Thoracic aorta (tissue), 2 donors: Measurements from ENCODE around the gene UNC45A. TPM values are rescaled to one million over a fixed set of nuclear protein-coding genes. Genes with fewer than 3 reads are reported as not detected.
"Not testable (repeated sequence)": the region's sequence is repeated elsewhere in the genome, so short reads cannot be mapped to it uniquely, and the experiment has no call there.

Source experiments
- ATAC-seq: fragments of 150-250 bp; one replicate; pipeline ENCODE4 v1.8.0; 2017; ENCODE audit warnings: low read depth; ENCODE audit not compliant: insufficient number of reproducible peaks, low FRiP score
- DNase-seq: peaks from one replicate; pipeline ENCODE4 v3.0.0-alpha.2; 2020; ENCODE audit warnings: low spot score
- H3K27ac ChIP-seq, 2 donors: fragments of 200-600 bp; sonication (generic); 1 replicate in 1 of 2; 2 replicates in 1 of 2; pipeline ENCODE4 v1.5.1; 2016; ENCODE audit warnings: mild to moderate bottlenecking in 2 of 2, moderate library complexity in 2 of 2
- H3K27me3 ChIP-seq: fragments of 200-600 bp; sonication (generic); replicated peaks from 2 replicates; pipeline ENCODE4 v1.6.0; 2016; ENCODE audit warnings: mild to moderate bottlenecking; ENCODE audit not compliant: insufficient read depth
- H3K36me3 ChIP-seq: fragments of 200-600 bp; sonication (generic); one replicate; pipeline ENCODE4 v1.5.1; 2016
- H3K4me1 ChIP-seq, 2 donors: fragments of 200-600 bp; sonication (generic); 1 replicate in 1 of 2; 2 replicates in 1 of 2; pipeline versions ENCODE4 v1.5.1 to v1.6.0; 2016; ENCODE audit warnings: low read depth in 2 of 2, mild to moderate bottlenecking in 1 of 2; ENCODE audit not compliant: control insufficient read depth in 1 of 2
- H3K4me3 ChIP-seq: fragments of 200-600 bp; sonication (generic); 2 replicates; pipeline ENCODE4 v1.5.1; 2016; ENCODE audit warnings: mild to moderate bottlenecking
- H3K9me3 ChIP-seq: fragments of 200-600 bp; sonication (generic); 2 replicates; pipeline ENCODE4 v1.5.1; 2016
- CTCF ChIP-seq: fragments of 200-600 bp; sonication (generic); IDR thresholded peaks from one replicate; pipeline ENCODE4 v1.5.1; 2019; ENCODE audit warnings: antibody characterized with exemption
- total RNA-seq, 2 donors: library from RNA; depleted of rRNA; stranded (reverse); fragments of >200 nt; gene quantifications; one replicate each; pipeline versions ENCODE4 v1.1.0 to v1.2.3, GENCODE V29; 2016

The UNC45A gene
- total RNA-seq, 2 donors from 2014 or later: 54.0 to 65.5 TPM

GRCh38 chr15:90917569-90917968 lies 17.5 kb upstream of the UNC45A start:
- no peak for ATAC-seq
- H3K36me3 ChIP-seq: peaks cover 70% of the 10 kb centered on the region

GRCh38 chr15:90918034-90918788 lies 16.9 kb upstream of the UNC45A start:
- peaks cover 64% of the 10 kb centered on the region for H3K36me3 ChIP-seq
- H3K27me3 ChIP-seq: no peaks in the 10 kb centered on the region
- no peak for ATAC-seq
- H3K4me1 ChIP-seq: no peaks in the 10 kb centered on the region
- no peak overlapping the region for H3K27ac ChIP-seq
- H3K4me3 ChIP-seq: no peak overlapping the region
- no peaks in the 10 kb centered on the region for H3K9me3 ChIP-seq
- TF ChIP-seq CTCF: no peak
- no peak for DNase-seq

More at GRCh38 chr15:90917569-90917968, 17.5 kb upstream of the UNC45A start:
- no peak overlapping the region for H3K27ac ChIP-seq
- H3K4me1 ChIP-seq: no peaks in the 10 kb centered on the region
- no peaks in the 10 kb centered on the region for H3K9me3 ChIP-seq
- no peak overlapping the region for H3K4me3 ChIP-seq
- no peak for DNase-seq
- no peaks in the 10 kb centered on the region for H3K27me3 ChIP-seq
- TF ChIP-seq CTCF: no peak

GRCh38 chr15:90918835-90919234 lies 16.2 kb upstream of the UNC45A start:
- no peak for ATAC-seq
- DNase-seq: no peak
- Histone ChIP-seq H3K4me3 (no peak overlapping the region), H3K27me3 (no peaks in the 10 kb centered on the region), H3K27ac (no peak overlapping the region), H3K4me1 (no peaks in the 10 kb centered on the region), H3K9me3 (no peaks in the 10 kb centered on the region), H3K36me3 (peaks cover 58% of the 10 kb centered on the region)
- no peak for TF ChIP-seq CTCF

GRCh38 chr15:90921887-90922286 lies 13.2 kb upstream of the UNC45A start:
- TF ChIP-seq CTCF: no peak
- H3K9me3 ChIP-seq: no peaks in the 10 kb centered on the region
- no peaks in the 10 kb centered on the region for H3K27me3 ChIP-seq
- H3K4me1 ChIP-seq: no peaks in the 10 kb centered on the region
- DNase-seq (no peak), ATAC-seq (no peak)
- no peak overlapping the region for H3K4me3 ChIP-seq
- H3K27ac ChIP-seq: no peak overlapping the region
- peaks cover 36% of the 10 kb centered on the region for H3K36me3 ChIP-seq

- not testable (repeated sequence) for H3K27ac ChIP-seq, H3K9me3 ChIP-seq, ATAC-seq, H3K27me3 ChIP-seq, H3K4me3 ChIP-seq, H3K4me1 ChIP-seq, DNase-seq
- H3K36me3 ChIP-seq: peaks cover 27% of the 10 kb centered on the region
These were observed 12.3 kb upstream of the UNC45A start for GRCh38 chr15:90922712-90923322.
